ENCODE results near the gene SNX27. TPM values are rescaled to one million over a fixed set of nuclear protein-coding genes. Genes with fewer than 3 reads are reported as not detected.

The SNX27 gene
- total and polyA plus RNA-seq, 2 donors (not counting 1 experiment from before 2014, with no cell fraction given) = 13.5 to 45.6 TPM

- Histone ChIP-seq H3K9me3 (ENCODE audit: control extremely low read depth in 1 of 3, control insufficient read depth in 2 of 3, insufficient read depth in 1 of 3, low read length in 2 of 3) (no peaks in the 10 kb centered on the region), H3K27ac (ENCODE audit: low read length in 2 of 2) (no peak overlapping the region), H3K4me2 (replicated peaks; ENCODE audit: low read depth, low read length, poor library complexity, severe bottlenecking) (no peak overlapping the region), H3K9ac (ENCODE audit: low read length) (no peak overlapping the region), H3K4me1 (ENCODE audit: control insufficient read depth in 2 of 2, insufficient read depth in 2 of 2, low read length in 2 of 2) (no peaks in the 10 kb centered on the region), H4K20me1 (ENCODE audit: control insufficient read depth, insufficient read depth, low read length, poor library complexity, severe bottlenecking) (peaks cover 9% of the 10 kb centered on the region), H3K79me2 (ENCODE audit: control insufficient read depth, insufficient read depth, low read length) (peaks cover 19% of the 10 kb centered on the region), H3K27me3 (replicated peaks in 1 of 4; ENCODE audit: control extremely low read depth in 1 of 4, control insufficient read depth in 3 of 4, insufficient read depth in 4 of 4, low read length in 3 of 4) (no peaks in the 10 kb centered on the region), H3K36me3 (replicated peaks in 1 of 2; ENCODE audit: control extremely low read depth in 1 of 2, control insufficient read depth in 1 of 2, extremely low read depth in 1 of 2, insufficient read depth in 2 of 2, low read length in 1 of 2) (peaks cover 1 to 4% of the 10 kb centered on the region in 2 experiments), H2AFZ (ENCODE audit: insufficient read depth, low read depth, low read length, poor library complexity, severe bottlenecking) (no peak overlapping the region), H3K4me3 (ENCODE audit: control extremely low read depth in 1 of 5, extremely low read depth in 1 of 5, insufficient read depth in 1 of 5, low read depth in 2 of 5, low read length in 4 of 5) (no peak overlapping the region)
- DNase-seq (no peak), ATAC-seq (ENCODE audit: low read depth) (no peak)
- WGBS (ENCODE audit: insufficient coverage) = 100% methylated on average over 3 of the region's 9 CpGs
- ChIA-PET POLR2A (no interaction called here), CTCF (no interaction called here)
- Mint-ChIP-seq H3K4me1 (peaks cover 4% of the 10 kb centered on the region), H3K27me3 (no peaks in the 10 kb centered on the region), H3K4me3 (no peak overlapping the region), H3K9me3 (ENCODE audit: insufficient read depth) (no peaks in the 10 kb centered on the region), H3K27ac (no peak overlapping the region)
- intact Hi-C loops (cut with micrococcal nuclease) = no loop called here
- TF ChIP-seq CTCF (IDR thresholded peaks at IDR 0.05) (no peak), EZH2 (IDR thresholded peaks at IDR 0.05; ENCODE audit: borderline replicate concordance, insufficient read depth, low read depth, low read length, poor library complexity, severe bottlenecking) (no peak)
These were observed 27.0 kb downstream of the SNX27 start for GRCh38 chr1:151638812-151639211.

GRCh38 chr1:151639466-151639865, 27.6 kb downstream of the SNX27 start:
- no peak for TF ChIP-seq CTCF (IDR thresholded peaks at IDR 0.05)
- no peak for TF ChIP-seq EZH2 (IDR thresholded peaks at IDR 0.05; ENCODE audit: borderline replicate concordance, insufficient read depth, low read depth, low read length, poor library complexity, severe bottlenecking)
- H3K27ac Mint-ChIP-seq = no peak overlapping the region
- H3K4me2 ChIP-seq (replicated peaks; ENCODE audit: low read depth, low read length, poor library complexity, severe bottlenecking) = no peak overlapping the region
- no peak overlapping the region for H3K27ac ChIP-seq (ENCODE audit: low read length in 2 of 2)
- no peaks in the 10 kb centered on the region for H3K27me3 Mint-ChIP-seq
- POLR2A ChIA-PET = no interaction called here
- no peak overlapping the region for H3K4me3 Mint-ChIP-seq
- no peak overlapping the region for H3K4me3 ChIP-seq (ENCODE audit: control extremely low read depth in 1 of 5, extremely low read depth in 1 of 5, insufficient read depth in 1 of 5, low read depth in 2 of 5, low read length in 4 of 5)
- WGBS (ENCODE audit: insufficient coverage) = no CpG with 5 or more reads among the region's 2 CpGs
- H3K9me3 ChIP-seq (ENCODE audit: control extremely low read depth in 1 of 3, control insufficient read depth in 2 of 3, insufficient read depth in 1 of 3, low read length in 2 of 3) = no peaks in the 10 kb centered on the region
- peaks cover 19% of the 10 kb centered on the region for H3K79me2 ChIP-seq (ENCODE audit: control insufficient read depth, insufficient read depth, low read length)
- peaks cover 1 to 4% of the 10 kb centered on the region in 2 experiments for H3K36me3 ChIP-seq (replicated peaks in 1 of 2; ENCODE audit: control extremely low read depth in 1 of 2, control insufficient read depth in 1 of 2, extremely low read depth in 1 of 2, insufficient read depth in 2 of 2, low read length in 1 of 2)
- H3K4me1 Mint-ChIP-seq = peaks cover 4% of the 10 kb centered on the region
- H3K9ac ChIP-seq (ENCODE audit: low read length) = no peak overlapping the region
- DNase-seq (no peak), ATAC-seq (ENCODE audit: low read depth) (no peak)
- H4K20me1 ChIP-seq (ENCODE audit: control insufficient read depth, insufficient read depth, low read length, poor library complexity, severe bottlenecking) = peaks cover 9% of the 10 kb centered on the region
- CTCF ChIA-PET = interaction anchor here (1.0 to 1.1 kb wide), 2 partner anchors 10 to 50 kb away, joined by 3 read pairs; no protein-coding TSS in a partner anchor
- H3K27me3 ChIP-seq (replicated peaks in 1 of 4; ENCODE audit: control extremely low read depth in 1 of 4, control insufficient read depth in 3 of 4, insufficient read depth in 4 of 4, low read length in 3 of 4) = no peaks in the 10 kb centered on the region
- no peaks in the 10 kb centered on the region for H3K4me1 ChIP-seq (ENCODE audit: control insufficient read depth in 2 of 2, insufficient read depth in 2 of 2, low read length in 2 of 2)
- H3K9me3 Mint-ChIP-seq (ENCODE audit: insufficient read depth) = no peaks in the 10 kb centered on the region
- intact Hi-C loops (cut with micrococcal nuclease) = no loop called here
- no peak overlapping the region for H2AFZ ChIP-seq (ENCODE audit: insufficient read depth, low read depth, low read length, poor library complexity, severe bottlenecking)

Measured in B cell (primary cell).